Measurements from ENCODE around the gene EIF3J. TPM values are rescaled to one million over a fixed set of nuclear protein-coding genes. Genes with fewer than 3 reads are reported as not detected.
A peak's percentile ranks its signal among the peaks of the same experiment; 100 is the strongest.
"Not testable (repeated sequence)": the region's sequence is repeated elsewhere in the genome, so short reads cannot be mapped to it uniquely, and the experiment has no call there.

Gene EIF3J
- total RNA-seq, 1 donor from 2014 or later, result 166 TPM

DNA sequence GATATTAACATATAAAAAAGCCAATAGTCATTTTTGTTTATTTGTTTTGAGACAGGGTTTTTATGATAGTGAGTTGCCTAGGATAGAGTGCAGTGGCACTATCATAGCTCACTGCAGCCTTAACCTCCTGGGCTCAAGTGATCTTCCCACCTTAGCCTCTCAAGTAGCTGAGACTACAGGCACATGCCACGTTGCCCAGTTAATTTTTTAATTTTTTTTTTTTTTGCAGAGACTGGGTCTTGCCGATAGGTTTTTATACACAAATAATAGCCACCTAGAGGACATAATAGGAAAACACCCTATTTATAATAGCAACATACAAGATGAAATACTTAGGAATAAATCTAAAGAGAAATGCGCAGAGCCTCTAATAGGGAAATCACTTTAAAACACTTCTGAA is 13.3 kb downstream of the EIF3J start:
- DNase-seq, result no peak
- intact Hi-C loops (cut with micrococcal nuclease), result no loop called here
- Mint-ChIP-seq H3K4me3 (no peak overlapping the region), H3K27me3 (no peaks in the 10 kb centered on the region), H3K27ac (peak overlapping the region; percentile 15), H3K4me1 (peaks cover 22% of the 10 kb centered on the region), H3K36me3 (ENCODE audit: low read depth) (peaks cover 43% of the 10 kb centered on the region), H3K9me3 (no peaks in the 10 kb centered on the region)

DNA sequence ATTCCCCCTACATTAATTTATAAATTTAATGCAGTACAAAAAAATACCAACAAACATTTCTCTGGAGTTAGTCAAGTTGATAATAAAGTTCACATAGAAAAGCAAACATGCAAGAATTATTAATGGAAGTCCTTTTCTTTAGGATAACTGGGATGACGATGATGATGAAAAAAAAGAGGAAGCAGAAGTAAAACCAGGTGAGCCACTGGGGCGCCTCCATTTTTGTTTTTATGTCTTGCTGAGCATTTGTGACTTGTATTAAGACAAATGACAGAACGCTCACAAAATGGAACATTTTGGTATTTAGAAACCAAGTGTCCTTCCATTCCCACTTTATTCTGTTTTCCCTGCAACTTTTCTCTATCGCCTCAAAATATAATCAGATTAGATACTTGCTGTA is 13.8 kb downstream of the EIF3J start:
- Mint-ChIP-seq H3K9me3 (no peaks in the 10 kb centered on the region), H3K4me3 (no peak overlapping the region), H3K27ac (no peak overlapping the region), H3K4me1 (peaks cover 24% of the 10 kb centered on the region), H3K36me3 (ENCODE audit: low read depth) (peaks cover 48% of the 10 kb centered on the region), H3K27me3 (no peaks in the 10 kb centered on the region)
- intact Hi-C loops (cut with micrococcal nuclease), result no loop called here
- no peak for DNase-seq

DNA sequence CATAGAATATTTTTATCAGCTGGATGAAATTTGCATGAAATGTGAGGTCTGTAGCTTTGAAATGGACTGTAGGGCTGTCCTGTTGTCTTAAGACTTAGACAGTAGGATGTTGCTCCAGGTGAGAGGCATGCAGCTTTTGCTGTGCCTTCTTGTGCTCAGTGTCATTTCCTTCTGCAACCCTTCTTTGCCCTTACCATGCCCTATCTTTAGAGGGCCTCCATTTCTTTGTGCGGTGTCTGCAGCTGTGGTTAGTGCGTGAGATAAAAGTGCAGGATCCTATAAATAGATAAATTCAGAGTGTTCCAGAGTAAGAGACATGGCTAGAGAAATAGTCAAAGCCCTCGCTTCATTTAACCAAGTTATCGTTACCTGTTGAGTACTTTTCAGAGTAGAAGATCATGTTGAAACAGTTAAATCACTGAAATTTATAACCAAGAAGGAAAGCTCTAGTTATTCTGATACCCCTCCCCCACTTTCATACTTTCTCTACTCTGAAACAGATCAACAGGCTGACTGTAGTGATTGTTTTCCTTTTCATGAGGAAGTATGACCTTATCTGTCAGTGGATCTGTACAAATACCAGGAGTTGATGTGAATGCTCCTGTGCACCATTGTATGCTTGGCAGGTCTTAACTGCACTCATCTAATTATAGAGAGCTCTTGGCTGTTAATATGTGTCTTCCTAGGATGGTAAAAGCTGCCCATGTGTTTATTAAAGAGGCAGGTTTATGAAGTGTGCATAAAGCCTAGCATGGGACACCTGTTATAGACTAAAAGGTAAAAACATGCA is 18.2 kb downstream of the EIF3J start:
- peak overlapping the region; percentile 44 for H3K4me3 Mint-ChIP-seq
- intact Hi-C loops (cut with micrococcal nuclease), result no loop called here
- peak overlapping the region; percentile 76 for H3K27ac Mint-ChIP-seq
- no peaks in the 10 kb centered on the region for H3K27me3 Mint-ChIP-seq
- no peaks in the 10 kb centered on the region for H3K9me3 Mint-ChIP-seq
- peaks cover 19% of the 10 kb centered on the region for H3K4me1 Mint-ChIP-seq
- H3K36me3 Mint-ChIP-seq (ENCODE audit: low read depth), result peaks cover 64% of the 10 kb centered on the region
- DNase-seq, result no peak

DNA sequence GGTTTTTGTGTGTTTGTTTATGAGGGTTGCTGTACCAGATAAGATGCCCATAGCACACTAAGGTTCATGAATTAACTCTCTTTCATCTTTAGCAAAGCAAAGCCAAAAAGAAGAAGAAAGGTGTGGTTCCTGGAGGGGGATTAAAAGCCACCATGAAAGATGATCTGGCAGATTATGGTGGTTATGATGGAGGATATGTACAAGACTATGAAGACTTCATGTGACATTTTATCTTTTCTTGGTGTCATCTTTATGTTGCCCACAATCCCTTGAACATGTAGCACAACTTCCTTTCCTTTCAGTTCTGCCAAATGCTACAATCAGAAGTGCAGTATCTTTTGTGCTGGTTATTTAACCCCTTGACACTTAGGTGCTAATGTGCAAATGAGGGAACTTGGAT is 24.0 kb downstream of the EIF3J start:
- H3K9me3 Mint-ChIP-seq; H3K4me3 Mint-ChIP-seq; DNase-seq; intact Hi-C loops (cut with micrococcal nuclease); H3K27me3 Mint-ChIP-seq: not testable (repeated sequence)
- Mint-ChIP-seq H3K36me3 (ENCODE audit: low read depth) (peaks cover 73% of the 10 kb centered on the region), H3K4me1 (peaks cover 15% of the 10 kb centered on the region), H3K27ac (peak overlapping the region; percentile 45)

DNA sequence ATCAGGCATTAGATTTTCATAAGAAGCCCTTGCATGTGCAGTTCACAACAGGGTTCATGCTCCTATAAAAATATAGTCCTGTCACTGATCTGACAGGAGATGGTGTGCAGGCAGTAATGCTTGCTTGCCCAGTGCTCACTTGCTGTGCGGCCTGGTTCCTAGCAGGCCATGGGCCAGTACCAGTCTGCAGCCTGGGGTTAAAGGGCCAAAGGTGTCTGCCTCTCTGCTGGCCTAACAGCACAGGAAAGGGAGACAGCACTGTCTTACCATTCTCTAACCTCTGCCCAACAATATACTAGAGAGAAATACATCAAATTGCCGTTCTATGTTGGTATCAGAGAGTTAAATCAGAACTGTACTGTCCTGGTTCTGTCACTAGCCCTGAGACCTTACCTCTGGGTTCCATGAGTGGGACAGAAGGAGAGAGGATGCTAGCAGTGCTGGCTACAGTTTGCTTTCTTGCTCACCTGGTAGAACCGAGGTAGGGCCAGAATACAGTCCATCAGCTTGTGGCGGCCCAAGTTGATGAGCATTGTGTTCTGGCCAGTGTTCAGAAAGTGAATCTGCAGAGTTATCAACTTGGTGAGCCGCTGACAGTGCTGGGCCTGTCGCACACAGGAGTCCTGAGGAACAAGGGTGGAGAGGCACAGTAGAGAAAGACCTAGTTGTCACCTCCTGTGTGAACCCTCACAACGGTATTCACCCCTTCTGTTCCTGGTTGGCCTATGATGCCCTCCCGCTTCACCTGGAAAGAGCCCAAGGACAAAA is 28.6 kb downstream of the EIF3J start:
- H3K27me3 Mint-ChIP-seq, result no peaks in the 10 kb centered on the region
- peaks cover 9% of the 10 kb centered on the region for H3K4me1 Mint-ChIP-seq
- peaks cover 68% of the 10 kb centered on the region for H3K36me3 Mint-ChIP-seq (ENCODE audit: low read depth)
- H3K27ac Mint-ChIP-seq, result no peak overlapping the region
- intact Hi-C loops (cut with micrococcal nuclease), result no loop called here
- H3K4me3 Mint-ChIP-seq, result no peak overlapping the region
- peaks cover 4% of the 10 kb centered on the region for H3K9me3 Mint-ChIP-seq
- DNase-seq, result no peak

DNA sequence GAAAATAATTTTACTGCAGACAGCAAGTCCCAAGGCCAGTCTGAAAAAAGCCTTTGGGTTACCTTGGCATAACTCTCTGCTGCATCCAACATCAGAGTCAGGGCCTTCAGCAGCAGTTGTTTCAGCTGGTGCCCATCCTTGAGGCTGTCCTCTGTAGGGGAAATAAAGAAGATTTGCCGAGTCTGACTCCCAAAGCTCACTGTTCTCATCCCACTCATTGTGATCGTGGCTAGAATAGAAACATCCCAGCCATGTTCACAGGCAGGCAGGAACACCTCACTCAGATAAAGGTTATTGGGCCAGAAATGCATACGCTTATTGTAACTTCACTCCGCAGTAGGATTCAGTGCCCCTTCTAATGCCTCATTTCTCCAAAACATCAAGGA is 29.2 kb downstream of the EIF3J start:
- Mint-ChIP-seq H3K27ac (no peak overlapping the region), H3K36me3 (ENCODE audit: low read depth) (peaks cover 64% of the 10 kb centered on the region), H3K9me3 (peaks cover 4% of the 10 kb centered on the region), H3K4me1 (peaks cover 4% of the 10 kb centered on the region), H3K4me3 (no peak overlapping the region), H3K27me3 (no peaks in the 10 kb centered on the region)
- DNase-seq, result no peak
- intact Hi-C loops (cut with micrococcal nuclease), result no loop called here

DNA sequence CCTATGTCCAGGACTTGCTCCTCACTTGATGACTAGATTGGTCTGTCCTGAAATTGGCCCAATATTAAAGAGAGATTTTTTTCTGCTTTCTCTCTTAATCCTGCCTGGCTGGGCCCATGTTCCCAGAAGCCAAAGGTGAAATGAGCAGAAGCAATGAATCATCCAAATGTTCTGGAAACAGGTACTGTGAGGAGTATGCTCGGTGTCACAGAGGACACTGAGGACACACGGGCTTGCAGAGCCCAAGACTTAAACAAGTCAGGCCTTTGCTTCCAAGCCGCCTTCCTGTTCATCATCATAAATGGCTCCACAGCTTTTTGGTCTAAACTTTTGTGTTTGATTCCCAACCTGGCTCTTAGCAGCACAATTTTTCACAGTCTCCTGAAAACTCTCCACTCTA is 31.4 kb downstream of the EIF3J start:
- DNase-seq, result no peak
- Mint-ChIP-seq H3K9me3 (peaks cover 4% of the 10 kb centered on the region), H3K4me3 (no peak overlapping the region), H3K27me3 (no peaks in the 10 kb centered on the region), H3K36me3 (ENCODE audit: low read depth) (peaks cover 61% of the 10 kb centered on the region), H3K4me1 (peaks cover 1% of the 10 kb centered on the region), H3K27ac (no peak overlapping the region)
- intact Hi-C loops (cut with micrococcal nuclease), result no loop called here

DNA sequence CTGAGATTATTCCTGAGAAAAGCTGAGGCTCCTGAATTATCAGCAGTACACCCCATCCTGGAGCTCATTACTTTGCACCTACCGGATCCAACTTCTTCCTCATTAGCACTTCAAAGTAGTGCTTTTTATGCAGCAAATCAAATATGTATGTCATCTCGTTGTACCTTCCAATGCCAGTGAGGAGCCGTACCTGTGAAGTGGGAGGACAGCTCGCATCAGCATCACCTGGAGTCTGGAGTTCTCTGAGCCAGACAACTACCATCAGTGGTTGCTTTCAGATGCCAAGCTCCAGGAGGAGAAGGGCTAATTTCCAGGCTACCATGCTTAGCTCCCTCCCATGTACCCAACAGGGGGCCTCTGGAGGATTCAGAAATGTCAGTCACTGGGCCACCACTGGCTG is 32.4 kb downstream of the EIF3J start:
- Mint-ChIP-seq H3K36me3 (ENCODE audit: low read depth) (peaks cover 61% of the 10 kb centered on the region), H3K27me3 (no peaks in the 10 kb centered on the region), H3K4me3 (no peak overlapping the region), H3K4me1 (peaks cover 1% of the 10 kb centered on the region), H3K9me3 (peaks cover 4% of the 10 kb centered on the region), H3K27ac (peak overlapping the region; percentile 12)
- intact Hi-C loops (cut with micrococcal nuclease), result no loop called here
- DNase-seq, result no peak

DNA sequence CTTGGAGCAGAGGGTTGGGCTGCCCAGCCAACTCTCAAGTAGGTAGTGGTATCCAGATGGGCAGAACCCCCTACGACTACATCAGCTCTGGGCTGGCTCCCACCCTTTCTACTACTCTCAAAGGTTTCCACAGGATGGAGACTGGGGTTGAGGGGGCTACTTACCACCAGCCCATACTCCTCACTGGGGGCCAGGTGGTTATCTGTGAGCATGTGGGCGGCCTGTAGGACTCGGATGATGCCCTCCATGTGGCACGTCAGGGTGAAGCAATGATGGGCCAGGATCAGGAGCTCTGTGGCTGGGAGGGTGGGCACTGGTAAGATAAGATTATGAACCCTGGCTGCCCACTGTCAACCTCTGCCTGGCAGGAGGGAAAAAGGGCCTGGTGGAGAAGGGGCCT is 33.4 kb downstream of the EIF3J start:
- intact Hi-C loops (cut with micrococcal nuclease), result no loop called here
- Mint-ChIP-seq H3K36me3 (ENCODE audit: low read depth) (peaks cover 59% of the 10 kb centered on the region), H3K4me1 (peaks cover 1% of the 10 kb centered on the region), H3K4me3 (no peak overlapping the region), H3K9me3 (no peaks in the 10 kb centered on the region), H3K27ac (peak overlapping the region; percentile 31), H3K27me3 (no peaks in the 10 kb centered on the region)
- DNase-seq, result no peak

DNA sequence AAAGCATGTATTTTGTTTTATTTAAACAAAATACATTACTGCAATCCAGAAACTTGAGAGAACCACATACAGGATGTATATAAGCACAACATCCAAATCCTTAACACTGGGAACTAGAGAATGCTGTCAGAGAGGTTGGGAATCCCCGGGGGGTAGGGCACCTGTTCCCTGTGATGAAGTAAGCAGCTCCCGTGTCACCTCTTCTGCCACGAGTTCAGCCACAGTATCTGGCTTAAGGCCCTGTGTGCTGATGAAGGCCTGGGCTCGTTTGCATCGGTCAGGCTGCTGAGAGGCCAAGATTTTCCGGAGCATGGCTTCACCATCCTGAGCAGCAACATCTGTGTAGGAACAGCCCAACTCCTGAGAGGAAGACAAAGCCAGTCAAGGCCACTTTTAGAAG is 36.4 kb downstream of the EIF3J start:
- intact Hi-C loops (cut with micrococcal nuclease), result no loop called here
- H3K27me3 Mint-ChIP-seq, result no peaks in the 10 kb centered on the region
- DNase-seq, result no peak
- H3K27ac Mint-ChIP-seq, result no peak overlapping the region
- peaks cover 2% of the 10 kb centered on the region for H3K4me1 Mint-ChIP-seq
- H3K4me3 Mint-ChIP-seq, result no peak overlapping the region
- peaks cover 43% of the 10 kb centered on the region for H3K36me3 Mint-ChIP-seq (ENCODE audit: low read depth)
- no peaks in the 10 kb centered on the region for H3K9me3 Mint-ChIP-seq

DNA sequence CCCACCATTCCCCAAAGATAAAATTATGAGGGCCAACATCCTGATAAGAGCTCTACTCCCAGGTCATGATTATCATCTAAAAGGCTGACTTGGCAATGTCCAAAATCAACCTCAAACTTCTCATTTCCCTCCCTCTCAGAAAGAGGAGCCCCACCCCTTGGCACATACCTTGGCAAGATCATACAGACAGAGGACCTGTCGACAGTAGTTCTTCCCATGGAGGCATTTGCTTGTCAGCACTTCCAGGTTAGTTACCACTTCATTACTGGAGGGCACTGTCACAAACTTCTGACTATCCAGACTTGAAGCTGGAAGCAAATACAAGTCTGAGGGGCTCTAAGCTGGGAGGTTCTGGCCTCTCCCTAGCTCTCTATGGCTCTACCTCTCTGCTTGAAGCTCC is 37.8 kb downstream of the EIF3J start:
- Mint-ChIP-seq H3K9me3 (no peaks in the 10 kb centered on the region), H3K27ac (no peak overlapping the region), H3K27me3 (no peaks in the 10 kb centered on the region), H3K4me1 (peaks cover 5% of the 10 kb centered on the region), H3K4me3 (no peak overlapping the region), H3K36me3 (ENCODE audit: low read depth) (peaks cover 40% of the 10 kb centered on the region)
- intact Hi-C loops (cut with micrococcal nuclease), result no loop called here
- DNase-seq, result no peak

DNA sequence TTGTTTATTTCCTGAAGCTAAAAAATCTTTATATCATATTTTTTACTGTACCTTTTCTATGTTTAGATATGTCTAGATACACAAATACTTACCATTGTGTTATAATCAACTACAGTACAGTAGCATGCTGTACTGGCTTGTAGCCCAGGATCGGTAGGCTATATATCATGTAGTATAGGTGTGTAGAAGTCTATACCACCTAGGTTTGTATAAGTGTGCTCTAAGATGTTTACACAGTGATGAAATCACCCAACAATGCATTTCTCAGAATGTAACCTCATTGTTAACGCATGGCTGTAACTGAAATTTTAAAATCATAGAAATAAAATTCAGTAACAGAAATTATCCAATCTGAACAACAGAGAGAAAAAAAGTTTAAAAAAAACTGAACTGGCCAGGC is 43.2 kb downstream of the EIF3J start:
- DNase-seq, result no peak
- no peaks in the 10 kb centered on the region for H3K9me3 Mint-ChIP-seq
- no peaks in the 10 kb centered on the region for H3K27me3 Mint-ChIP-seq
- peaks cover 7% of the 10 kb centered on the region for H3K4me1 Mint-ChIP-seq
- H3K4me3 Mint-ChIP-seq, result no peak overlapping the region
- H3K27ac Mint-ChIP-seq, result no peak overlapping the region
- peaks cover 40% of the 10 kb centered on the region for H3K36me3 Mint-ChIP-seq (ENCODE audit: low read depth)
- intact Hi-C loops (cut with micrococcal nuclease), result no loop called here

DNA sequence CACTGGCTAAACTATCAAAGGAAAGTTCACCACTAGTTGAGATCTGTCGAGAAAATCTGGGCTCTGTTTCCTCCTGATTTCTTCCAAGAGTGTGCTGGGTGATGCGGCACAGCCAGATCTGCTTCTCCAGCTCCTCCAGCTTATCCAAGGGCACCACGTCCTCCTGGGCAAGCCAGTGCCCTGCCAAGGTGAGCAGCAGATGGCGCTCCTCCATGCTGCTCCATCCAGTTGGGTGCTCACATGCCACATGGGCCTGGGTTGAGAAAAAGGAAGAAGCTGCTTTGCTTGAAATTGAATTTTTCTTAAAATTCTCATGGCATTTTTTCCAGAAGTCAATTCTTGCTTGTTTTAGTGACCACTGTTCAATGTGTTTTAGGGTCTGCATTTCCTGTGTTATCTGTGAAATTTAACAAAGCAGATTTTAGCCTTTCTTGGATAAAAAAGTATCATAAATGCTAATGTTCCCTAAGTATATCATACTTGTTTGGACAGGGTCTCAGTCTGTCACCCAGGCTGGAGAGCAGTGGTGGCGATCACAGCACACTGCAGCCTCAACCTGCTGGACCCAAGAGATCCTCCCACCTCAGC is 47.3 kb downstream of the EIF3J start:
- Mint-ChIP-seq H3K9me3 (no peaks in the 10 kb centered on the region), H3K4me1 (peaks cover 3% of the 10 kb centered on the region), H3K4me3 (no peak overlapping the region), H3K36me3 (ENCODE audit: low read depth) (peaks cover 57% of the 10 kb centered on the region), H3K27ac (no peak overlapping the region), H3K27me3 (no peaks in the 10 kb centered on the region)
- intact Hi-C loops (cut with micrococcal nuclease), result loop anchor here (1.0 kb wide), 1 partner anchor 154 kb away; no protein-coding TSS in a partner anchor
- DNase-seq, result peak; percentile 84

DNA sequence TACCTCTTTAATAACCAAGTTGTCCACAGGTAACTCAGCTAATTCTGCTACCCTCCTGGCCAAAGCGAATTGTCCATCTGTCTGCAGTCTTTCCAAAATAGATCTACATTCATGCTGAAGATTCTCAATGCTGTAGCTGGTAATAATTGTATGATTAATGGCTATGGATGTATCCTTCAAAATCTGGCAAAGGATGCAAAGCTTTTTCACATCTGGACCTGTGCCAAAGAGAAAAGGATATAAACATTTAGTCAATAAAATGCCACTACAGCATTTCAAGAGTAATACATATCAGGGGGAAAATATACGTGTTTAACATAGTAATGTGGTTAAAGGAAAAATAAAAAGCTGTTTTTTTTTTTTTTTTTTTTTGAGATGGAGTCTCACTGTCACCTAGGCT is 48.7 kb downstream of the EIF3J start:
- H3K9me3 Mint-ChIP-seq, result no peaks in the 10 kb centered on the region
- no peaks in the 10 kb centered on the region for H3K27me3 Mint-ChIP-seq
- H3K36me3 Mint-ChIP-seq (ENCODE audit: low read depth), result peaks cover 59% of the 10 kb centered on the region
- H3K4me1 Mint-ChIP-seq, result peaks cover 3% of the 10 kb centered on the region
- H3K27ac Mint-ChIP-seq, result no peak overlapping the region
- no peak overlapping the region for H3K4me3 Mint-ChIP-seq
- no peak for DNase-seq
- intact Hi-C loops (cut with micrococcal nuclease), result no loop called here

Measured in activated CD4-positive, alpha-beta T cell treated with anti-CD3 and anti-CD28 coated beads, Interleukin-2, amount 10 ng/mL, durations not matched to agents 24 days and 14 days (primary cell).